B cell (primary cell): ENCODE measurements around the gene FAM184A. TPM values are rescaled to one million over a fixed set of nuclear protein-coding genes. Genes with fewer than 3 reads are reported as not detected.

Experiments
- ATAC-seq: fragments of 200-7000 bp; cut with Tn5 transposase; one replicate; pipeline ENCODE4 v1.10.0; 2021; ENCODE audit warnings: low read depth, mild to moderate bottlenecking, moderate number of reproducible peaks, moderate library complexity
- CTCF ChIA-PET: fragments of 350-600 bp; sonication (Branson Sonifier 250); formaldehyde crosslinking; loops from one replicate; lab custom pipeline; 2021; ENCODE audit warnings: antibody characterized with exemption, inconsistent platforms; lab: Charles Lee
- POLR2A ChIA-PET: fragments of 350-600 bp; sonication (Branson Sonifier 250); formaldehyde crosslinking; loops from one replicate; lab custom pipeline; 2021; ENCODE audit warnings: antibody characterized with exemption; lab: Charles Lee
- DNase-seq: peaks from one replicate; pipeline ENCODE4 v3.0.0; 2013
- H2AFZ ChIP-seq: 2 replicates; pipeline ENCODE4 v1.6.1; 2012; ENCODE audit warnings: mild to moderate bottlenecking, low read depth, low read length; ENCODE audit not compliant: insufficient read depth, poor library complexity, severe bottlenecking
- H3K27ac ChIP-seq, 2 donors: 1 replicate in 1 of 2; 2 replicates in 1 of 2; pipeline ENCODE4 v1.5.1; 2012 to 2013; ENCODE audit warnings: low read length in 2 of 2, mild to moderate bottlenecking in 2 of 2, moderate library complexity in 1 of 2
- H3K27me3 ChIP-seq, 4 experiments: fragments of 200-600 bp in 1 of 4; sonication (generic) in 1 of 4; replicated peaks in 1 of 4; 1 replicate in 2 of 4; 2 replicates in 2 of 4; pipeline versions ENCODE4 v1.6.1 to v1.7.0; 2013 to 2016; ENCODE audit warnings: low read length in 3 of 4, mild to moderate bottlenecking in 2 of 4, mixed read lengths in 1 of 4, moderate library complexity in 1 of 4; ENCODE audit not compliant: insufficient read depth in 4 of 4, control insufficient read depth in 3 of 4; ENCODE audit errors: control extremely low read depth in 1 of 4
- H3K36me3 ChIP-seq, 2 experiments: replicated peaks in 1 of 2; 1 replicate in 1 of 2; 2 replicates in 1 of 2; pipeline versions ENCODE4 v1.6.1 to v1.7.1; 2013; ENCODE audit warnings: low read length in 1 of 2; ENCODE audit not compliant: insufficient read depth in 2 of 2, control insufficient read depth in 1 of 2; ENCODE audit errors: control extremely low read depth in 1 of 2, extremely low read depth in 1 of 2
- H3K4me1 ChIP-seq, 2 donors: fragments of 200-600 bp in 1 of 2; sonication (generic) in 1 of 2; 1 replicate in 1 of 2; 2 replicates in 1 of 2; pipeline versions ENCODE4 v1.5.1 to v1.6.1; 2013 to 2017; ENCODE audit warnings: low read length in 2 of 2; ENCODE audit not compliant: control insufficient read depth in 2 of 2, insufficient read depth in 2 of 2
- H3K4me2 ChIP-seq: replicated peaks from 2 replicates; pipeline ENCODE3; 2012; ENCODE audit warnings: mild to moderate bottlenecking, low read depth, low read length; ENCODE audit not compliant: poor library complexity, severe bottlenecking
- H3K4me3 ChIP-seq, 5 experiments: fragments of 200-600 bp in 1 of 5; sonication (generic) in 1 of 5; 1 replicate in 3 of 5; 2 replicates in 2 of 5; pipeline versions ENCODE4 v1.5.1 to v1.7.0; 2011 to 2016; ENCODE audit warnings: low read length in 4 of 5, mild to moderate bottlenecking in 4 of 5, low read depth in 2 of 5, control low read depth in 1 of 5, moderate library complexity in 1 of 5; ENCODE audit not compliant: insufficient read depth in 1 of 5; ENCODE audit errors: control extremely low read depth in 1 of 5, extremely low read depth in 1 of 5
- H3K79me2 ChIP-seq: fragments of 200-600 bp; sonication (generic); one replicate; pipeline ENCODE4 v1.6.0; 2016; ENCODE audit warnings: low read length; ENCODE audit not compliant: control insufficient read depth, insufficient read depth
- H3K9ac ChIP-seq: fragments of 200-600 bp; sonication (generic); 2 replicates; pipeline ENCODE4 v1.6.1; 2017; ENCODE audit warnings: mild to moderate bottlenecking, low read length, moderate library complexity
- H3K9me3 ChIP-seq, 3 donors: one replicate each; pipeline versions ENCODE4 v1.6.1 to v1.7.1; 2013; ENCODE audit warnings: low read length in 2 of 3; ENCODE audit not compliant: control insufficient read depth in 2 of 3, insufficient read depth in 1 of 3; ENCODE audit errors: control extremely low read depth in 1 of 3
- H4K20me1 ChIP-seq: 2 replicates; pipeline ENCODE4 v1.6.0; 2012; ENCODE audit warnings: mild to moderate bottlenecking, low read length; ENCODE audit not compliant: insufficient read depth, control insufficient read depth, poor library complexity, severe bottlenecking
- H3K27ac Mint-ChIP-seq: one replicate; pipeline ENCODE4 v1.8.0; 2021; ENCODE audit warnings: mixed read lengths
- H3K27me3 Mint-ChIP-seq: one replicate; pipeline ENCODE4 v1.8.0; 2021; ENCODE audit warnings: mixed read lengths
- H3K4me1 Mint-ChIP-seq: one replicate; pipeline ENCODE4 v1.8.0; 2021; ENCODE audit warnings: mixed read lengths
- H3K4me3 Mint-ChIP-seq: one replicate; pipeline ENCODE4 v1.8.0; 2021; ENCODE audit warnings: mixed read lengths
- H3K9me3 Mint-ChIP-seq: one replicate; pipeline ENCODE4 v1.8.0; 2022; ENCODE audit warnings: mixed read lengths; ENCODE audit not compliant: insufficient read depth
- EZH2 ChIP-seq: IDR thresholded peaks from 2 replicates; pipeline ENCODE4 v1.6.1; 2012; ENCODE audit warnings: borderline replicate concordance, low read depth, mild to moderate bottlenecking, moderate library complexity, low read length; ENCODE audit not compliant: insufficient read depth, poor library complexity, severe bottlenecking
- WGBS: methylation state at CpG from one replicate; pipeline ENCODE4 v1.1.5; 2013; ENCODE audit warnings: missing lambda C conversion rate; ENCODE audit not compliant: insufficient coverage; 5-methylcytosine and 5-hydroxymethylcytosine counted together
- intact Hi-C: fragments of 100-400 bp; cut with micrococcal nuclease; formaldehyde crosslinking; loops from one replicate; pipeline ENCODE4 v1.10.0; 2022
- polyA plus RNA-seq: library from polyadenylated mRNA; depleted of rRNA; stranded (reverse); fragments of >200 nt; gene quantifications from 2 replicates; pipeline ENCODE4 v1.2.3, GENCODE V29; 2012
- total RNA-seq, 2 donors: library from RNA; stranded (reverse); fragments of 120-200 nt in 1 of 2; gene quantifications; 1 replicate in 1 of 2; 2 replicates in 1 of 2; pipeline versions ENCODE4 v1.2.3 to v1.2.4, GENCODE V29; 2013 to 2022
- TF ChIP-seq, protein P1 (sequence below): fragments of 200-600 bp; IDR thresholded peaks from one replicate; pipeline ENCODE4 v1.8.0; 2022; ENCODE audit warnings: antibody characterized with exemption, mild to moderate bottlenecking

The FAM184A gene
- total and polyA plus RNA-seq, 2 donors (not counting 1 experiment from before 2014, with no cell fraction given) = 0.07 to 0.54 TPM

DNA sequence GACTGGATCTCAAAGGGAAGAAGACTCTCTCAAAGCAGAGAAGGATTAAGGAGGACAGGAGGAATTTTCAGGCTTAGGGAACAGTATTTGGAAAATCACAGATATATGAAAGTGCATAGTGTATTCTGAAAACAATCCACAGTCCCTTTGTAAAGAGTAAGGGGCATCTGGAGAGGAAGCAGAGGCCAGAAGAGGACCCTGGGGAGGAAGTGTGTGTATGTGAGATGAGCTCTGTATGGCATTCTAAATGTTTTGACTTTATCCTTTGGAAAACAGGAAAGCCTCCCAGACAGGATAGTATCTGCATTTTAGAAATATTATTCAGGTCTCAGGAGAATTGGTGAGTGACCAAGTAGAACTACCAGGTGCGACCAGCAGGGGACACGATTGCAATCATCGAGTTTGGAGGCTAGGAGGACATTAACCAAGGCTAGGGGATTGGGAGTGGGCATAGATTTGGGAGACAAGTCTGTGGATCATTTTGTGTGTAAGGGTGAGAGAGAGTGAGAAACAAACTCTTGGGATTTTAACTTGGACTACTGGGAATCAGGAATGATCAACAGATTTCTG, 38.3 kb upstream of the FAM184A start:
- Histone ChIP-seq H3K27me3 (no peaks in the 10 kb centered on the region), H3K79me2 (no peaks in the 10 kb centered on the region), H4K20me1 (no peaks in the 10 kb centered on the region), H3K9ac (no peak overlapping the region), H3K4me3 (no peak overlapping the region), H3K4me1 (no peaks in the 10 kb centered on the region), H3K9me3 (no peaks in the 10 kb centered on the region), H3K4me2 (no peak overlapping the region), H2AFZ (no peak overlapping the region), H3K36me3 (no peaks in the 10 kb centered on the region), H3K27ac (no peak overlapping the region)
- 69% methylated on average over 3 of the region's 3 CpGs for WGBS
- ChIA-PET POLR2A (no interaction called here), CTCF (interaction anchor here (2.1 kb wide), 1 partner anchor 12 kb away, joined by 7 read pairs; no protein-coding TSS in a partner anchor)
- TF ChIP-seq, protein P1, sequence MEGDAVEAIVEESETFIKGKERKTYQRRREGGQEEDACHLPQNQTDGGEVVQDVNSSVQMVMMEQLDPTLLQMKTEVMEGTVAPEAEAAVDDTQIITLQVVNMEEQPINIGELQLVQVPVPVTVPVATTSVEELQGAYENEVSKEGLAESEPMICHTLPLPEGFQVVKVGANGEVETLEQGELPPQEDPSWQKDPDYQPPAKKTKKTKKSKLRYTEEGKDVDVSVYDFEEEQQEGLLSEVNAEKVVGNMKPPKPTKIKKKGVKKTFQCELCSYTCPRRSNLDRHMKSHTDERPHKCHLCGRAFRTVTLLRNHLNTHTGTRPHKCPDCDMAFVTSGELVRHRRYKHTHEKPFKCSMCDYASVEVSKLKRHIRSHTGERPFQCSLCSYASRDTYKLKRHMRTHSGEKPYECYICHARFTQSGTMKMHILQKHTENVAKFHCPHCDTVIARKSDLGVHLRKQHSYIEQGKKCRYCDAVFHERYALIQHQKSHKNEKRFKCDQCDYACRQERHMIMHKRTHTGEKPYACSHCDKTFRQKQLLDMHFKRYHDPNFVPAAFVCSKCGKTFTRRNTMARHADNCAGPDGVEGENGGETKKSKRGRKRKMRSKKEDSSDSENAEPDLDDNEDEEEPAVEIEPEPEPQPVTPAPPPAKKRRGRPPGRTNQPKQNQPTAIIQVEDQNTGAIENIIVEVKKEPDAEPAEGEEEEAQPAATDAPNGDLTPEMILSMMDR = no peak
- TF ChIP-seq EZH2 = no peak
- H3K4me1 Mint-ChIP-seq = no peaks in the 10 kb centered on the region
- no peaks in the 10 kb centered on the region for H3K9me3 Mint-ChIP-seq
- intact Hi-C loops = no loop called here
- H3K27me3 Mint-ChIP-seq = peaks cover 5% of the 10 kb centered on the region
- no peak overlapping the region for H3K4me3 Mint-ChIP-seq
- H3K27ac Mint-ChIP-seq = no peak overlapping the region
- no peak for ATAC-seq
- DNase-seq = no peak

GRCh38 chr6:119113961-119114360, 35.5 kb upstream of the FAM184A start:
- CTCF ChIA-PET = interaction anchor here (1.3 kb wide), 1 partner anchor 15 kb away, joined by 4 read pairs; no protein-coding TSS in a partner anchor
- Histone ChIP-seq H3K27ac (no peak overlapping the region), H3K27me3 (no peaks in the 10 kb centered on the region), H3K4me2 (no peak overlapping the region), H3K9ac (no peak overlapping the region), H3K79me2 (no peaks in the 10 kb centered on the region), H3K4me1 (no peaks in the 10 kb centered on the region), H3K36me3 (no peaks in the 10 kb centered on the region), H3K4me3 (no peak overlapping the region), H3K9me3 (no peaks in the 10 kb centered on the region), H4K20me1 (no peaks in the 10 kb centered on the region), H2AFZ (no peak overlapping the region)
- H3K27me3 Mint-ChIP-seq = peaks cover 2% of the 10 kb centered on the region
- no peak for ATAC-seq
- intact Hi-C loops = loop anchor here (5.0 kb wide), 1 partner anchor 832 kb away; no protein-coding TSS in a partner anchor
- POLR2A ChIA-PET = no interaction called here
- no peak for TF ChIP-seq EZH2
- TF ChIP-seq, protein P1 = no peak
- no peak overlapping the region for H3K4me3 Mint-ChIP-seq
- no peak for DNase-seq
- no CpG with 5 or more reads among the region's 1 CpG for whole genome bisulfite sequencing
- H3K4me1 Mint-ChIP-seq = peaks cover 8% of the 10 kb centered on the region
- H3K27ac Mint-ChIP-seq = no peak overlapping the region
- no peaks in the 10 kb centered on the region for H3K9me3 Mint-ChIP-seq
